WTC11 (cell line): ENCODE data around the gene KLF13. TPM values are rescaled to one million over a fixed set of nuclear protein-coding genes. Genes with fewer than 3 reads are reported as not detected.

Source experiments
- ATAC-seq: fragments of 200-7000 bp; cut with Tn5 transposase; 2 replicates; pipeline ENCODE4 v1.10.0; 2021; ENCODE audit warnings: mild to moderate bottlenecking, moderate library complexity
- CTCF ChIA-PET: fragments of 300-600 bp; sonication (Branson Sonifier 250); formaldehyde crosslinking; loops from one replicate; lab custom pipeline; 2021; ENCODE audit warnings: antibody characterized with exemption; lab: Charles Lee
- POLR2A ChIA-PET: fragments of 350-600 bp; sonication (Branson Sonifier 250); formaldehyde crosslinking; loops from one replicate; lab custom pipeline; 2021; ENCODE audit warnings: antibody characterized with exemption; lab: Charles Lee
- DNase-seq: peaks from one replicate; pipeline ENCODE4 v3.0.0; 2021; ENCODE audit warnings: low spot score
- H3K27ac Mint-ChIP-seq: 2 replicates; pipeline ENCODE4 v1.8.0; 2021; ENCODE audit warnings: mixed read lengths
- H3K27me3 Mint-ChIP-seq: 2 replicates; pipeline ENCODE4 v1.8.0; 2021; ENCODE audit warnings: low read depth, mild to moderate bottlenecking, moderate library complexity, mixed read lengths
- H3K36me3 Mint-ChIP-seq: 2 replicates; pipeline ENCODE4 v1.8.0; 2021; ENCODE audit warnings: mixed read lengths
- H3K4me1 Mint-ChIP-seq: 2 replicates; pipeline ENCODE4 v1.8.0; 2022; ENCODE audit warnings: mixed read lengths
- H3K4me3 Mint-ChIP-seq: 2 replicates; pipeline ENCODE4 v1.8.0; 2021; ENCODE audit warnings: mild to moderate bottlenecking, moderate library complexity, mixed read lengths
- H3K9me3 Mint-ChIP-seq: 2 replicates; pipeline ENCODE4 v1.8.0; 2021; ENCODE audit warnings: mixed read lengths
- EMX1 ChIP-seq: fragments of 250-450 bp; sonication (Bioruptor Pico); IDR thresholded peaks from 2 replicates; pipeline ENCODE4 v1.8.0; 2021; ENCODE audit warnings: mild to moderate bottlenecking
- ETV6 ChIP-seq: sonication (generic); formaldehyde crosslinking; IDR thresholded peaks from 2 replicates; pipeline ENCODE4 v1.8.1; 2022; ENCODE audit warnings: mild to moderate bottlenecking, missing genetic modification reagents
- FOXJ3 ChIP-seq: sonication (generic); formaldehyde crosslinking; IDR thresholded peaks from 2 replicates; pipeline ENCODE4 v1.9.0; 2021; ENCODE audit warnings: missing genetic modification reagents, mild to moderate bottlenecking, borderline replicate concordance
- GRHL2 ChIP-seq: fragments of 250-450 bp; sonication (Bioruptor Pico); IDR thresholded peaks from 2 replicates; pipeline ENCODE4 v1.8.0; 2022; ENCODE audit warnings: mild to moderate bottlenecking, moderate library complexity; ENCODE audit not compliant: insufficient replicate concordance, severe bottlenecking
- JUN ChIP-seq: sonication (generic); formaldehyde crosslinking; IDR thresholded peaks from 2 replicates; pipeline ENCODE4 v1.8.0; 2023; ENCODE audit warnings: mild to moderate bottlenecking, missing genetic modification reagents
- NFE2L1 ChIP-seq: sonication (generic); formaldehyde crosslinking; IDR thresholded peaks from 2 replicates; pipeline ENCODE4 v1.8.1; 2023; ENCODE audit warnings: missing genetic modification reagents
- NFYB ChIP-seq: sonication (generic); formaldehyde crosslinking; conservative IDR thresholded peaks from 2 replicates; pipeline ENCODE4 v1.8.0; 2022; ENCODE audit warnings: low read depth, missing genetic modification reagents
- NR2C2 ChIP-seq: sonication (generic); formaldehyde crosslinking; IDR thresholded peaks from 2 replicates; pipeline ENCODE4 v1.8.0; 2022; ENCODE audit warnings: mild to moderate bottlenecking, missing genetic modification reagents
- RELA ChIP-seq: sonication (generic); formaldehyde crosslinking; IDR thresholded peaks from 2 replicates; pipeline ENCODE4 v1.8.1; 2022; ENCODE audit warnings: missing genetic modification reagents, mild to moderate bottlenecking, borderline replicate concordance
- RORB ChIP-seq: fragments of 250-450 bp; sonication (Bioruptor Pico); IDR thresholded peaks from 2 replicates; pipeline ENCODE4 v1.9.0; 2021; ENCODE audit warnings: mild to moderate bottlenecking
- TP53 ChIP-seq: sonication (generic); formaldehyde crosslinking; IDR thresholded peaks from 2 replicates; pipeline ENCODE4 v1.8.1; 2023; ENCODE audit warnings: mild to moderate bottlenecking, missing genetic modification reagents
- ZNF138 ChIP-seq: sonication (generic); formaldehyde crosslinking; conservative IDR thresholded peaks from 2 replicates; pipeline ENCODE4 v1.8.1; 2022; ENCODE audit warnings: mild to moderate bottlenecking, moderate library complexity, missing genetic modification reagents
- ZNF416 ChIP-seq: fragments of 250-450 bp; sonication (Bioruptor Pico); IDR thresholded peaks from 2 replicates; pipeline ENCODE4 v1.9.0; 2021; ENCODE audit warnings: mild to moderate bottlenecking, inconsistent platforms
- ZNF671 ChIP-seq: fragments of 250-450 bp; sonication (Bioruptor Pico); IDR thresholded peaks from 2 replicates; pipeline ENCODE4 v1.8.0; 2021; ENCODE audit warnings: mild to moderate bottlenecking
- total RNA-seq: library from RNA; stranded (reverse); gene quantifications from 3 replicates; pipeline ENCODE4 v1.2.3, GENCODE V29; 2021
- TF ChIP-seq, protein P1 (sequence below): sonication (generic); formaldehyde crosslinking; IDR thresholded peaks from 2 replicates; pipeline ENCODE4 v1.8.0; 2023; ENCODE audit warnings: mild to moderate bottlenecking, missing genetic modification reagents
- TF ChIP-seq, protein P2 (sequence below): sonication (generic); formaldehyde crosslinking; IDR thresholded peaks from 2 replicates; pipeline ENCODE4 v1.8.0; 2022; ENCODE audit warnings: mild to moderate bottlenecking, missing genetic modification reagents
- TF ChIP-seq, protein P3 (sequence below): sonication (generic); formaldehyde crosslinking; IDR thresholded peaks from 2 replicates; pipeline ENCODE4 v1.8.1; 2022; ENCODE audit warnings: mild to moderate bottlenecking, moderate library complexity, missing genetic modification reagents
- TF ChIP-seq, protein P4 (sequence below): sonication (generic); formaldehyde crosslinking; IDR thresholded peaks from 2 replicates; pipeline ENCODE4 v1.8.0; 2022; ENCODE audit warnings: mild to moderate bottlenecking, missing genetic modification reagents
- TF ChIP-seq, protein P5 (sequence below): fragments of 250-450 bp; sonication (Bioruptor Pico); conservative IDR thresholded peaks from 2 replicates; pipeline ENCODE4 v1.9.0; 2021; ENCODE audit warnings: mild to moderate bottlenecking
- TF ChIP-seq, protein P6 (sequence below): sonication (generic); formaldehyde crosslinking; IDR thresholded peaks from 2 replicates; pipeline ENCODE4 v1.8.1; 2022; ENCODE audit warnings: missing genetic modification reagents, borderline replicate concordance

The KLF13 gene
- total RNA-seq, 1 experiment from 2014 or later = 38.1 TPM

DNA sequence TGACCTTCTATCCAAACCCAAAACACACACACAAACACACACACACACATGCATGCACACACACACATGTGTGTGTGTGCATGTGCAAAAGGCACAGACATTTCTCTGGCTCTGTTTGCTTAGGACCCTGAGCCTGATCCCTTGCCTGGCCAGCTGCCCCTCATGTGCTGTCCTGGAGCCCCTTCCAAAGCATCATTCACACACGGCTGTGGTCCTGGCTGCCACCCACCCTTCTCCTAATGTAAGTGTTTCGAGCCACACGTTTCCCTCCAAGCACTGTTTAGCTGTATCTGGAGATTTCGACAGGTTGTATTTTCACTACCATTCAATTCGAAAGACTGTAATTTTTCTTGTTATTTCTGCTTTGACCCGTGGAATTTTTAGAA is 45.8 kb upstream of the KLF13 start (continued):
- TF ChIP-seq, protein P1, sequence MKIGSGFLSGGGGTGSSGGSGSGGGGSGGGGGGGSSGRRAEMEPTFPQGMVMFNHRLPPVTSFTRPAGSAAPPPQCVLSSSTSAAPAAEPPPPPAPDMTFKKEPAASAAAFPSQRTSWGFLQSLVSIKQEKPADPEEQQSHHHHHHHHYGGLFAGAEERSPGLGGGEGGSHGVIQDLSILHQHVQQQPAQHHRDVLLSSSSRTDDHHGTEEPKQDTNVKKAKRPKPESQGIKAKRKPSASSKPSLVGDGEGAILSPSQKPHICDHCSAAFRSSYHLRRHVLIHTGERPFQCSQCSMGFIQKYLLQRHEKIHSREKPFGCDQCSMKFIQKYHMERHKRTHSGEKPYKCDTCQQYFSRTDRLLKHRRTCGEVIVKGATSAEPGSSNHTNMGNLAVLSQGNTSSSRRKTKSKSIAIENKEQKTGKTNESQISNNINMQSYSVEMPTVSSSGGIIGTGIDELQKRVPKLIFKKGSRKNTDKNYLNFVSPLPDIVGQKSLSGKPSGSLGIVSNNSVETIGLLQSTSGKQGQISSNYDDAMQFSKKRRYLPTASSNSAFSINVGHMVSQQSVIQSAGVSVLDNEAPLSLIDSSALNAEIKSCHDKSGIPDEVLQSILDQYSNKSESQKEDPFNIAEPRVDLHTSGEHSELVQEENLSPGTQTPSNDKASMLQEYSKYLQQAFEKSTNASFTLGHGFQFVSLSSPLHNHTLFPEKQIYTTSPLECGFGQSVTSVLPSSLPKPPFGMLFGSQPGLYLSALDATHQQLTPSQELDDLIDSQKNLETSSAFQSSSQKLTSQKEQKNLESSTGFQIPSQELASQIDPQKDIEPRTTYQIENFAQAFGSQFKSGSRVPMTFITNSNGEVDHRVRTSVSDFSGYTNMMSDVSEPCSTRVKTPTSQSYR (CRISPR knock-in tag) = no peak
- no peak for TF ChIP-seq ZNF416
- TF ChIP-seq ETV6 = no peak
- TF ChIP-seq RORB (CRISPR knock-in tag) = no peak
- no peak for TF ChIP-seq TP53 (CRISPR knock-in tag)

DNA sequence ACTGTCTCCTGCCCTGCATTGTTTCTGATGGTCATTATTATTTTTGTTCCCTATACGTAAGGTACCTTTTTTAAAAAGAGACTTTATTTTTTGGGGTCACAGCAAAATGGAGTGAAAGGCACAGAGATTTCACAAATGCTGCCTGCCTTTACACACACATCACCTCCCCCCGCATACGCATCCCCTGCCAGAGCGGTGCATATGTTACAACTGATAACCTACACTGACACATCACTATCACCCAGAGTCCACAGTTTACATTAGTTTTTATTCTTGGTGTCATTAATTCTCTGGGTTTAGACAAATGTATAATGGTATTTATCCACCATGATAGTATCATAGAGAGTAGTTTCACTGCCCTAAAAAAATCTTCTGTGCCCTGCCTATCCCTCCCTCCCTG is 43.6 kb upstream of the KLF13 start:
- no peak for ATAC-seq
- TF ChIP-seq GRHL2 (CRISPR knock-in tag) (no peak), RORB (CRISPR knock-in tag) (no peak), JUN (CRISPR knock-in tag) (no peak), NFE2L1 (no peak)
- TF ChIP-seq, protein P2, sequence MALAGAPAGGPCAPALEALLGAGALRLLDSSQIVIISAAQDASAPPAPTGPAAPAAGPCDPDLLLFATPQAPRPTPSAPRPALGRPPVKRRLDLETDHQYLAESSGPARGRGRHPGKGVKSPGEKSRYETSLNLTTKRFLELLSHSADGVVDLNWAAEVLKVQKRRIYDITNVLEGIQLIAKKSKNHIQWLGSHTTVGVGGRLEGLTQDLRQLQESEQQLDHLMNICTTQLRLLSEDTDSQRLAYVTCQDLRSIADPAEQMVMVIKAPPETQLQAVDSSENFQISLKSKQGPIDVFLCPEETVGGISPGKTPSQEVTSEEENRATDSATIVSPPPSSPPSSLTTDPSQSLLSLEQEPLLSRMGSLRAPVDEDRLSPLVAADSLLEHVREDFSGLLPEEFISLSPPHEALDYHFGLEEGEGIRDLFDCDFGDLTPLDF (CRISPR knock-in tag) = no peak
- peaks cover 14% of the 10 kb centered on the region for H3K9me3 Mint-ChIP-seq
- POLR2A ChIA-PET = no interaction called here
- CTCF ChIA-PET = no interaction called here
- no peaks in the 10 kb centered on the region; the same call in 1 of the 2 replicates for H3K27me3 Mint-ChIP-seq
- H3K4me3 Mint-ChIP-seq = no peak overlapping the region
- H3K4me1 Mint-ChIP-seq = peaks cover 4% of the 10 kb centered on the region; the same call in 1 of the 2 replicates
- no peak for DNase-seq
- no peaks in the 10 kb centered on the region for H3K36me3 Mint-ChIP-seq
- no peak overlapping the region for H3K27ac Mint-ChIP-seq

DNA sequence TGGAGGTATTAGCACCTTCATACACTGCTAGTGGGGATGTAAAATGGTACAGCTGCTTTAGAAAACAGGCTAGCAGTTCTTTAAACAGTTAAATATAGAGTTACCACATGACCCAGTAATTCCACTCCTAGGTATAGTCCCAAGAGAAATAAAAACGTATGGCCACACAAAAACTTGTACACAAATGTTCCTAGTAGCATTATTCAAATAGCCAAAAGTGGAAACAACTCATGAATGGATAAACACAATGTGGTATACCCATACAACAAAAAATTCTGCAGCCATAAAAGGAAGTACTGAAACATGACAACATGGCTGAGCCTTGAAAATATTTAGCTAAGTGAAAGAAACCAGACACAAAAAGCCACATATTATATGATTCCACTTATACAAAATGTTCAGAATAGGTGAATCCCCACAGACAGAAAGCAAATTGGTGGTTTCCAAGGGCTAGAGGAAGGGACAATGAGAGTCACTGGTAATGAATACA is 40.8 kb upstream of the KLF13 start:
- no peak for ATAC-seq
- POLR2A ChIA-PET = no interaction called here
- peaks cover under 1% of the 10 kb centered on the region; the same call in 1 of the 2 replicates for H3K4me1 Mint-ChIP-seq
- TF ChIP-seq, protein P3, sequence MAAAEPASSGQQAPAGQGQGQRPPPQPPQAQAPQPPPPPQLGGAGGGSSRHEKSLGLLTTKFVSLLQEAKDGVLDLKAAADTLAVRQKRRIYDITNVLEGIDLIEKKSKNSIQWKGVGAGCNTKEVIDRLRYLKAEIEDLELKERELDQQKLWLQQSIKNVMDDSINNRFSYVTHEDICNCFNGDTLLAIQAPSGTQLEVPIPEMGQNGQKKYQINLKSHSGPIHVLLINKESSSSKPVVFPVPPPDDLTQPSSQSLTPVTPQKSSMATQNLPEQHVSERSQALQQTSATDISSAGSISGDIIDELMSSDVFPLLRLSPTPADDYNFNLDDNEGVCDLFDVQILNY (CRISPR knock-in tag) = no peak
- no peak for TF ChIP-seq TP53 (CRISPR knock-in tag)
- no peak for TF ChIP-seq RELA (CRISPR knock-in tag)
- TF ChIP-seq ZNF671 = no peak
- TF ChIP-seq, protein P4, sequence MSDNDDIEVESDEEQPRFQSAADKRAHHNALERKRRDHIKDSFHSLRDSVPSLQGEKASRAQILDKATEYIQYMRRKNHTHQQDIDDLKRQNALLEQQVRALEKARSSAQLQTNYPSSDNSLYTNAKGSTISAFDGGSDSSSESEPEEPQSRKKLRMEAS = no peak
- no peak for TF ChIP-seq EMX1
- TF ChIP-seq FOXJ3 (CRISPR knock-in tag) = no peak
- TF ChIP-seq, protein P5, sequence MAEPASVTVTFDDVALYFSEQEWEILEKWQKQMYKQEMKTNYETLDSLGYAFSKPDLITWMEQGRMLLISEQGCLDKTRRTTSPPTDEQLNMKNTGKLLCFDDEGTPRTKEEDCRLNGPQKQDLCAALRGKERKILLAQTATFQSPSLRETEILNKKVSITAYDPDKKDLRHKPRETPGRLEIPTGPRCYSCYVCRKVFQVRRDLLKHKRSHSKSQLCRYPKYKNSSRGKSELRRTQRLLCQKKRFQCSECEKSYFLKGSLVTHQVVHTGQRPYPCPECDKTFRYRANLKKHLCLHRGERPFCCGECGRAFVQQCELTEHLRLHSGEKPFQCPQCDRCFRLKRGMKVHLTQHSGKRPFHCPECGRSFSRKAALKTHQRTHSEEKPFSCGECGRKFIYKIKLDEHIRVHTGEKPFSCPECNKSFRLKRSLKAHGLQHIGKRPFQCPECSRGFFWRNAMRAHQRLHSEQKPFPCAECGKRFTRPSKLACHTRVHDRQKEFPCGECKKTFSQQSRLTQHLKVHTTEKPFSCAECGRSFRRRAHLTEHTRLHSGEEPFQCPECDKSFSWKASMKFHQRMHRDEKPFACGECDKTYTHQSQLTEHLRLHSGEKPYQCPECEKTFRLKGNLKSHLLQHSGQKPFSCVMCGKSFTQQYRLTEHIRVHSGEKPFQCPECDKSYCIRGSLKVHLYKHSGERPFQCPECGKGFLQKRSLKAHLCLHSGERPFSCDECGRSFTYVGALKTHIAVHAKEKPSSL (CRISPR knock-in tag) = no peak
- TF ChIP-seq ZNF416 = no peak
- no peak for TF ChIP-seq ETV6
- TF ChIP-seq ZNF138 (CRISPR knock-in tag) = no peak
- TF ChIP-seq, protein P6, sequence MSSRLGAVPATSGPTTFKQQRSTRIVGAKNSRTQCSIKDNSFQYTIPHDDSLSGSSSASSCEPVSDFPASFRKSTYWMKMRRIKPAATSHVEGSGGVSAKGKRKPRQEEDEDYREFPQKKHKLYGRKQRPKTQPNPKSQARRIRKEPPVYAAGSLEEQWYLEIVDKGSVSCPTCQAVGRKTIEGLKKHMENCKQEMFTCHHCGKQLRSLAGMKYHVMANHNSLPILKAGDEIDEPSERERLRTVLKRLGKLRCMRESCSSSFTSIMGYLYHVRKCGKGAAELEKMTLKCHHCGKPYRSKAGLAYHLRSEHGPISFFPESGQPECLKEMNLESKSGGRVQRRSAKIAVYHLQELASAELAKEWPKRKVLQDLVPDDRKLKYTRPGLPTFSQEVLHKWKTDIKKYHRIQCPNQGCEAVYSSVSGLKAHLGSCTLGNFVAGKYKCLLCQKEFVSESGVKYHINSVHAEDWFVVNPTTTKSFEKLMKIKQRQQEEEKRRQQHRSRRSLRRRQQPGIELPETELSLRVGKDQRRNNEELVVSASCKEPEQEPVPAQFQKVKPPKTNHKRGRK (CRISPR knock-in tag) = no peak
- no peak for TF ChIP-seq NFYB
- TF ChIP-seq NR2C2 (CRISPR knock-in tag) = no peak
- TF ChIP-seq, protein P1 (CRISPR knock-in tag) = no peak

More for the DNA sequence above, 40.8 kb upstream of the KLF13 start:
- CTCF ChIA-PET = no interaction called here
- no peaks in the 10 kb centered on the region; the same call in 1 of the 2 replicates for H3K27me3 Mint-ChIP-seq
- peaks cover 14% of the 10 kb centered on the region for H3K9me3 Mint-ChIP-seq
- H3K4me3 Mint-ChIP-seq = no peak overlapping the region
- no peaks in the 10 kb centered on the region for H3K36me3 Mint-ChIP-seq
- no peak overlapping the region for H3K27ac Mint-ChIP-seq
- DNase-seq = no peak
